Measurements from ENCODE around the gene PKD2L1. TPM values are rescaled to one million over a fixed set of nuclear protein-coding genes. Genes with fewer than 3 reads are reported as not detected.
A peak's percentile ranks its signal among the peaks of the same experiment; 100 is the strongest.
"Not testable (repeated sequence)": the region's sequence is repeated elsewhere in the genome, so short reads cannot be mapped to it uniquely, and the experiment has no call there.

The PKD2L1 gene
- polyA plus RNA-seq, 3 donors: 0.11 to 0.47 TPM; not detected in 1

- no peak for DNase-seq
Observed at GRCh38 chr10:100288196-100288595, 41.8 kb downstream of the PKD2L1 start.

- no peak for DNase-seq
Observed at GRCh38 chr10:100287756-100288155, 42.3 kb downstream of the PKD2L1 start.

- peak; percentile 80 for DNase-seq
Observed at GRCh38 chr10:100286051-100287033, 43.7 kb downstream of the PKD2L1 start, which contains the start of gene BLOC1S2. TSS of gene BLOC1S2 (minus strand) at chr10:100286680. CDS start at chr10:100286659, 21 bp downstream.

- DNase-seq: not testable (repeated sequence)
Observed at GRCh38 chr10:100285326-100285725, 44.7 kb downstream of the PKD2L1 start.

- DNase-seq: no peak
Observed at GRCh38 chr10:100282907-100283306, 47.1 kb downstream of the PKD2L1 start.

GRCh38 chr10:100276971-100277370, 53.1 kb downstream of the PKD2L1 start:
- DNase-seq: not testable (repeated sequence)

- peak; percentile 91 for DNase-seq
Observed at GRCh38 chr10:100267239-100268104, 62.6 kb downstream of the PKD2L1 start, which contains the start of gene CWF19L1. TSS of gene CWF19L1 (minus strand) at chr10:100267638. CDS start at chr10:100267593, 45 bp downstream.

- no peak for DNase-seq
Observed at GRCh38 chr10:100265821-100266485, 64.1 kb downstream of the PKD2L1 start.

GRCh38 chr10:100254191-100254590, 75.8 kb downstream of the PKD2L1 start:
- no peak for DNase-seq

- no peak for DNase-seq
Observed at GRCh38 chr10:100253041-100253440, 77.0 kb downstream of the PKD2L1 start.

GRCh38 chr10:100248820-100249219, 81.2 kb downstream of the PKD2L1 start:
- no peak for DNase-seq

GRCh38 chr10:100245484-100246220, 84.4 kb downstream of the PKD2L1 start:
- DNase-seq: no peak

GRCh38 chr10:100239851-100240250, 90.2 kb downstream of the PKD2L1 start:
- no peak for DNase-seq

GRCh38 chr10:100238429-100238828, 91.6 kb downstream of the PKD2L1 start:
- no peak for DNase-seq

Other genes starting within 250 kb of the PKD2L1 start
- 1 to 10 TPM; 2.3 to 3.8 (median 3.8) TPM for gene CPN1, start 248.4 kb downstream of the PKD2L1 start, polyA plus RNA-seq (ENCODE audit: insufficient read length in 3 of 3)
- 10 to 100 TPM; 51.0 to 52.8 (median 52.0) TPM for gene ERLIN1, start 144.2 kb downstream of the PKD2L1 start, polyA plus RNA-seq (ENCODE audit: insufficient read length in 3 of 3)
- 10 to 100 TPM; 24.3 to 30.2 (median 29.3) TPM for gene CHUK, start 100.6 kb downstream of the PKD2L1 start, polyA plus RNA-seq (ENCODE audit: insufficient read length in 3 of 3)
- 10 to 100 TPM; 27.2 to 35.0 (median 31.5) TPM for gene CWF19L1, start 62.6 kb downstream of the PKD2L1 start, polyA plus RNA-seq (ENCODE audit: insufficient read length in 3 of 3)
- 10 to 100 TPM; 32.9 to 36.3 (median 34.7) TPM for gene BLOC1S2, start 43.5 kb downstream of the PKD2L1 start, polyA plus RNA-seq (ENCODE audit: insufficient read length in 3 of 3)
- 10 to 100 TPM; 42.6 to 51.5 (median 45.8) TPM for gene SCD, start 17.0 kb upstream of the PKD2L1 start, polyA plus RNA-seq (ENCODE audit: insufficient read length in 3 of 3)
- under 1 TPM; 0.69 to 0.98 (median 0.74) TPM for gene WNT8B, start 132.8 kb upstream of the PKD2L1 start, polyA plus RNA-seq (ENCODE audit: insufficient read length in 3 of 3)
- 10 to 100 TPM; 13.9 to 30.7 (median 22.2) TPM for gene SEC31B, start 189.6 kb upstream of the PKD2L1 start, polyA plus RNA-seq (ENCODE audit: insufficient read length in 3 of 3)
- 100 to 1,000 TPM; 187 to 219 (median 199) TPM for gene NDUFB8, start 199.6 kb upstream of the PKD2L1 start, polyA plus RNA-seq (ENCODE audit: insufficient read length in 3 of 3)
- 10 to 100 TPM; 42.3 to 49.7 (median 44.3) TPM for gene HIF1AN, start 205.7 kb upstream of the PKD2L1 start, polyA plus RNA-seq (ENCODE audit: insufficient read length in 3 of 3)

Measured in renal pelvis (tissue), 4 donors.